Testis (tissue), 3 donors: ENCODE results near the gene NMRAL1. TPM values are rescaled to one million over a fixed set of nuclear protein-coding genes. Genes with fewer than 3 reads are reported as not detected.

ENCODE experiments used
- DNase-seq: peaks from one replicate; pipeline ENCODE4 v3.0.0-alpha.2; 2019
- H3K27ac ChIP-seq, 2 donors: fragments of 200-600 bp; sonication (generic); one replicate each; pipeline ENCODE4 v1.5.1; 2019
- H3K27me3 ChIP-seq: fragments of 200-600 bp; sonication (generic); one replicate; pipeline ENCODE4 v1.5.1; 2019
- H3K36me3 ChIP-seq: fragments of 200-600 bp; sonication (generic); one replicate; pipeline ENCODE4 v1.5.1; 2017; ENCODE audit warnings: low read depth; ENCODE audit errors: missing control alignments
- H3K4me1 ChIP-seq: fragments of 200-600 bp; sonication (generic); one replicate; pipeline ENCODE4 v1.5.1; 2019
- H3K4me3 ChIP-seq, 2 donors: fragments of 200-600 bp; sonication (generic); one replicate each; pipeline ENCODE4 v1.5.1; 2017 to 2019
- H3K9me3 ChIP-seq: fragments of 200-600 bp; sonication (generic); one replicate; pipeline ENCODE4 v1.5.1; 2017
- CTCF ChIP-seq, 3 experiments: fragments of 450-650 bp in 2 of 3; fragments of 200-600 bp in 1 of 3; sonication (generic) in 1 of 3; IDR thresholded peaks; one replicate each; pipeline ENCODE4 v1.5.1; 2016 to 2019; ENCODE audit warnings: antibody characterized with exemption in 3 of 3, mild to moderate bottlenecking in 2 of 3, moderate library complexity in 1 of 3
- POLR2A ChIP-seq: fragments of 450-650 bp; IDR thresholded peaks from one replicate; pipeline ENCODE4 v1.6.1; 2017; ENCODE audit warnings: antibody characterized with exemption, mild to moderate bottlenecking, moderate library complexity
- WGBS, 2 donors: methylation state at CpG; one replicate each; pipeline ENCODE4 v1.1.5; 2018; 5-methylcytosine and 5-hydroxymethylcytosine counted together
- intact Hi-C: fragments of 100-400 bp; cut with DNase I; formaldehyde crosslinking; loops from one replicate; pipeline ENCODE4 v1.15.1; 2023; ENCODE audit warnings: low total_unique reads
- polyA plus RNA-seq: library from polyadenylated mRNA; stranded (reverse); fragments of 350-450 nt; fragmentation: Illumina TruSeq; extraction: RNeasy Lipid Tissue Mini Kit (QIAGEN cat#74804); gene quantifications from one replicate; pipeline ENCODE4 v1.2.3, GENCODE V29; 2014; ENCODE audit warnings: low read depth, low replicate concordance; ENCODE audit not compliant: insufficient read depth
- total RNA-seq, 2 donors: library from RNA; depleted of rRNA; stranded (reverse); fragments of >200 nt; gene quantifications; one replicate each; pipeline ENCODE4 v1.2.3, GENCODE V29; 2016

The NMRAL1 gene
- total and polyA plus RNA-seq, 3 donors from 2014 or later, result 24.3 to 31.7 (median 27.7) TPM

- no peak overlapping the region for H3K27ac ChIP-seq
Measured at GRCh38 chr16:4442371-4442770, 32.1 kb downstream of the NMRAL1 start.

GRCh38 chr16:4437366-4437765 lies 37.1 kb downstream of the NMRAL1 start:
- TF ChIP-seq CTCF (IDR thresholded peaks at IDR 0.05) (no peak), POLR2A (no peak)
- 98 to 99% methylated on average over 3 of the region's 3 CpGs for WGBS, 2 donors

More at GRCh38 chr16:4442371-4442770, 32.1 kb downstream of the NMRAL1 start:
- peak; percentile 80 for DNase-seq
- Histone ChIP-seq H3K36me3 (no peaks in the 10 kb centered on the region), H3K4me1 (no peaks in the 10 kb centered on the region), H3K4me3 (no peak overlapping the region), H3K27me3 (no peaks in the 10 kb centered on the region), H3K9me3 (no peaks in the 10 kb centered on the region)
- intact Hi-C loops, result no loop called here
- 78 to 91% methylated on average over 11 of the region's 11 CpGs for WGBS, 2 donors
- TF ChIP-seq CTCF (IDR thresholded peaks at IDR 0.05) (no peak), POLR2A (no peak)

GRCh38 chr16:4435337-4436067 lies 38.9 kb downstream of the NMRAL1 start:
- no peak for DNase-seq
- intact Hi-C loops, result no loop called here
- TF ChIP-seq POLR2A (no peak), CTCF (IDR thresholded peaks at IDR 0.05) (no peak)
- H3K27me3 ChIP-seq, result no peaks in the 10 kb centered on the region
- H3K27ac ChIP-seq, result no peak overlapping the region
- no peaks in the 10 kb centered on the region for H3K4me1 ChIP-seq
- no peaks in the 10 kb centered on the region for H3K9me3 ChIP-seq
- WGBS, 2 donors, result 71 to 72% methylated on average over 8 of the region's 8 CpGs
- H3K36me3 ChIP-seq, result no peaks in the 10 kb centered on the region
- H3K4me3 ChIP-seq, result no peak overlapping the region

More at GRCh38 chr16:4437366-4437765, 37.1 kb downstream of the NMRAL1 start:
- intact Hi-C loops, result no loop called here
- H3K4me1 ChIP-seq, result no peaks in the 10 kb centered on the region
- H3K36me3 ChIP-seq, result no peaks in the 10 kb centered on the region
- H3K27me3 ChIP-seq, result no peaks in the 10 kb centered on the region
- H3K9me3 ChIP-seq, result no peaks in the 10 kb centered on the region
- no peak overlapping the region for H3K4me3 ChIP-seq
- no peak for DNase-seq
- H3K27ac ChIP-seq, result no peak overlapping the region

GRCh38 chr16:4433914-4434787 lies 40.3 kb downstream of the NMRAL1 start:
- H3K27me3 ChIP-seq, result no peaks in the 10 kb centered on the region
- no peak overlapping the region for H3K27ac ChIP-seq
- intact Hi-C loops, result no loop called here
- H3K9me3 ChIP-seq, result no peaks in the 10 kb centered on the region
- no peak for DNase-seq
- H3K36me3 ChIP-seq, result no peaks in the 10 kb centered on the region
- no peak for TF ChIP-seq POLR2A
- no peak for TF ChIP-seq CTCF (IDR thresholded peaks at IDR 0.05)
- H3K4me3 ChIP-seq, result no peak overlapping the region
- 86 to 87% methylated on average over 12 of the region's 12 CpGs for whole genome bisulfite sequencing, 2 donors
- no peaks in the 10 kb centered on the region for H3K4me1 ChIP-seq
